Mesendoderm (in vitro differentiated cells): ENCODE results near the gene BCL10. TPM values are rescaled to one million over a fixed set of nuclear protein-coding genes. Genes with fewer than 3 reads are reported as not detected.

Experiments used
- small RNA-seq: library from polyadenylated mRNA; stranded (forward); fragments of <200 nt; extraction: miRNeasy Mini kit (QIAGEN cat#:217004); gene quantifications from one replicate; pipeline ENCODE3, GENCODE V24; 2013; ENCODE audit not compliant: insufficient read depth

BCL10 gene

Small RNA genes within 50 kb of the gene (small RNA-seq; reads per million reads assigned to genes)
- not detected for gene RF00019
